ENCODE results near the gene DACT3. TPM values are rescaled to one million over a fixed set of nuclear protein-coding genes. Genes with fewer than 3 reads are reported as not detected.
A peak's percentile ranks its signal among the peaks of the same experiment; 100 is the strongest.

DACT3 gene
- total RNA-seq, 4 donors from 2014 or later: 0.68 to 1.8 (median 1.2) TPM

- TF ChIP-seq EP300 (IDR thresholded peaks at IDR 0.05) (no peak), POLR2AphosphoS5 (IDR thresholded peaks at IDR 0.05) (no peak), POLR2A (IDR thresholded peaks at IDR 0.05) (no peak)
- TF ChIP-seq, protein P1, sequence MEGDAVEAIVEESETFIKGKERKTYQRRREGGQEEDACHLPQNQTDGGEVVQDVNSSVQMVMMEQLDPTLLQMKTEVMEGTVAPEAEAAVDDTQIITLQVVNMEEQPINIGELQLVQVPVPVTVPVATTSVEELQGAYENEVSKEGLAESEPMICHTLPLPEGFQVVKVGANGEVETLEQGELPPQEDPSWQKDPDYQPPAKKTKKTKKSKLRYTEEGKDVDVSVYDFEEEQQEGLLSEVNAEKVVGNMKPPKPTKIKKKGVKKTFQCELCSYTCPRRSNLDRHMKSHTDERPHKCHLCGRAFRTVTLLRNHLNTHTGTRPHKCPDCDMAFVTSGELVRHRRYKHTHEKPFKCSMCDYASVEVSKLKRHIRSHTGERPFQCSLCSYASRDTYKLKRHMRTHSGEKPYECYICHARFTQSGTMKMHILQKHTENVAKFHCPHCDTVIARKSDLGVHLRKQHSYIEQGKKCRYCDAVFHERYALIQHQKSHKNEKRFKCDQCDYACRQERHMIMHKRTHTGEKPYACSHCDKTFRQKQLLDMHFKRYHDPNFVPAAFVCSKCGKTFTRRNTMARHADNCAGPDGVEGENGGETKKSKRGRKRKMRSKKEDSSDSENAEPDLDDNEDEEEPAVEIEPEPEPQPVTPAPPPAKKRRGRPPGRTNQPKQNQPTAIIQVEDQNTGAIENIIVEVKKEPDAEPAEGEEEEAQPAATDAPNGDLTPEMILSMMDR (IDR thresholded peaks at IDR 0.05): no peak
- Histone ChIP-seq H3K4me1 (peaks cover 58% of the 10 kb centered on the region), H3K4me3 (peak overlapping the region; percentile 78), H3K9me3 (no peaks in the 10 kb centered on the region), H3K27me3 (no peaks in the 10 kb centered on the region), H3K36me3 (peaks cover 26% of the 10 kb centered on the region), H3K27ac (peak overlapping the region; percentile 45)
- DNase-seq (ENCODE audit: low spot score in 2 of 2): peak in 1 of 2 donors; percentile 40
- 11% methylated on average over 2 of the region's 2 CpGs for WGBS
These were observed 57.8 kb downstream of the DACT3 start for GRCh38 chr19:46603195-46603637.

DNA sequence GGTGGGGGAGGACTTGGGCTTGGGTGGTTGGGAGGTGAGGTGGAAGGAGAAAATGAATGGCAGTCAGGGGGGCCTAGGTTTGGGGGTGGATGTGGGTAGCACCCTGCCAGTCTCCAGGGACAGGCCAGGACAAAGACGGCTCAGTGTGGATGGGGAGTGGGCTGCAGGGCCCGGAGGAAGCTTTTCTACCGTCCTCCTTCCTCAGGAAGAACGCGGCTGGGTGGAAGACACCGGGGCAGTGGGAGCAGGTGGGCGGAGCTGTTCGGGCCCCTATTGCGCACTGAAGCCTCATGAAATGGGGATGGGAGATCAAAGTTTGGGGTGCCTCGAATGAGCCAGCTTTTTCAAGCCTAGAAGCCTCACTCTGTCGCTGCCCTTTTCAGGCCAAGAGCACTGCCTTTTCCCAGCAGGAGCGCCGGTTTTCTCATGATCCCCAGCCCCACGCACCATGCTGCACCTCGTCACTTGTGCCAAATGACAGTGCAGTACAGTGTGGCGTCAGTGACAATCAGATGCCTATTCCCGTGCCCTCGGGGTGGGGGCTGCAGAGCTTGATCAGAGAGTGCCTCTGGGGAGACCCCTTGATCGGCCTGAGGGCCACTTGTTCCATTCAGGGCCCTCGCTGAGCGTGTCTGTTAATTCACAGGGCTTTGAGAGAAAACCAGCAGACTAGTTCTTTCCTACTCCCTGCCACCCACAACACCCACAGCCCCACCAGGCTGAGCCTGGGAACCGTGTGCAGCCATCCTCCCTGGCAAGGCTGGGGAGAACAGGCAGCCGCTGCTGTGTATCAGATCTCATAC, 58.4 kb downstream of the DACT3 start:
- Histone ChIP-seq H3K4me1 (peaks cover 58% of the 10 kb centered on the region), H3K36me3 (peaks cover 20% of the 10 kb centered on the region), H3K9me3 (no peaks in the 10 kb centered on the region), H3K27ac (peak overlapping the region; percentile 45), H3K4me3 (peak overlapping the region; percentile 78), H3K27me3 (no peaks in the 10 kb centered on the region)
- 14% methylated on average over 23 of the region's 23 CpGs for WGBS
- peak in 1 of 2 donors; percentile 63 for DNase-seq (ENCODE audit: low spot score in 2 of 2)
- TF ChIP-seq POLR2AphosphoS5 (IDR thresholded peaks at IDR 0.05) (no peak), POLR2A (IDR thresholded peaks at IDR 0.05) (no peak), EP300 (IDR thresholded peaks at IDR 0.05) (no peak)
- TF ChIP-seq, protein P1 (IDR thresholded peaks at IDR 0.05): no peak

- Histone ChIP-seq H3K4me1 (peaks cover 49% of the 10 kb centered on the region), H3K4me3 (peak within 1 kb of the TSS; percentile 78), H3K27me3 (no peaks in the 10 kb centered on the region), H3K9me3 (no peaks in the 10 kb centered on the region), H3K36me3 (peaks cover 10% of the 10 kb centered on the region), H3K27ac (peak within 1 kb of the TSS; percentile 96)
- TF ChIP-seq EP300 (IDR thresholded peaks at IDR 0.05) (no peak), POLR2A (IDR thresholded peaks at IDR 0.05) (peak in 1 of 2 donors; percentile 59), POLR2AphosphoS5 (IDR thresholded peaks at IDR 0.05) (no peak)
- TF ChIP-seq, protein P1 (IDR thresholded peaks at IDR 0.05): no peak
- DNase-seq (ENCODE audit: low spot score in 2 of 2): peak in 1 of 2 donors; percentile 77
- 1% methylated on average over 30 of the region's 51 CpGs for WGBS
These were observed 59.4 kb downstream of the DACT3 start, which contains the start of gene CALM3 for GRCh38 chr19:46601318-46602224. Gene CALM3, plus strand, starts transcription at chr19:46601330. Its CDS starts 105 bp downstream, at chr19:46601435.

- Histone ChIP-seq H3K27me3 (no peaks in the 10 kb centered on the region), H3K36me3 (peaks cover 2% of the 10 kb centered on the region), H3K4me3 (peak overlapping the region; percentile 78), H3K4me1 (peaks cover 40% of the 10 kb centered on the region), H3K27ac (peak overlapping the region; percentile 96), H3K9me3 (no peaks in the 10 kb centered on the region)
- peak; percentile 98 to 99 for DNase-seq (ENCODE audit: low spot score in 2 of 2)
- TF ChIP-seq EP300 (IDR thresholded peaks at IDR 0.05) (no peak), POLR2AphosphoS5 (IDR thresholded peaks at IDR 0.05) (peak; percentile 30 to 98 (median 95)), POLR2A (IDR thresholded peaks at IDR 0.05) (peak in 1 of 2 donors; percentile 41)
- TF ChIP-seq, protein P1 (IDR thresholded peaks at IDR 0.05): no peak
- WGBS: 2% methylated on average over 29 of the region's 93 CpGs
These were observed 60.3 kb downstream of the DACT3 start for GRCh38 chr19:46600384-46601317.

Data from suprapubic skin (tissue), 4 donors.